Endothelial cell of umbilical vein (primary cell): ENCODE measurements around the gene FRK.

ENCODE experiments used
- CTCF ChIP-seq, 2 donors: IDR thresholded peaks; 1 replicate in 1 of 2; 2 replicates in 1 of 2; pipeline ENCODE4 v1.5.1; 2011; ENCODE audit warnings: low read length in 2 of 2, mild to moderate bottlenecking in 2 of 2, moderate library complexity in 2 of 2, control low read depth in 1 of 2, inconsistent platforms in 1 of 2, low read depth in 1 of 2; ENCODE audit not compliant: insufficient read depth in 1 of 2; ENCODE audit errors: extremely low read depth in 1 of 2
- EZH2 ChIP-seq: IDR thresholded peaks from 2 replicates; pipeline ENCODE4 v1.6.1; 2012; ENCODE audit warnings: borderline replicate concordance, low read depth, mild to moderate bottlenecking, moderate library complexity, low read length, inconsistent platforms; ENCODE audit not compliant: severe bottlenecking
- POLR2AphosphoS5 ChIP-seq: IDR thresholded peaks from 2 replicates; pipeline ENCODE4 v1.6.1; 2012; ENCODE audit warnings: low read depth, mild to moderate bottlenecking, control low read depth, low read length, moderate library complexity; ENCODE audit not compliant: insufficient read depth

GRCh38 chr6:116022841-116023445, 37.7 kb downstream of the FRK start:
- TF ChIP-seq CTCF (IDR thresholded peaks at IDR 0.05; ENCODE audit: extremely low read depth in 1 of 2, insufficient read depth in 1 of 2, low read depth in 1 of 2, low read length in 2 of 2) (no peak), POLR2AphosphoS5 (no peak), EZH2 (no peak)
